Naive thymus-derived CD8-positive, alpha-beta T cell (primary cell): Measurements from ENCODE around the gene LRRC49. TPM values are rescaled to one million over a fixed set of nuclear protein-coding genes. Genes with fewer than 3 reads are reported as not detected.
"Not testable (repeated sequence)": the region's sequence is repeated elsewhere in the genome, so short reads cannot be mapped to it uniquely, and the experiment has no call there.

Source experiments
- ATAC-seq, 2 donors: fragments of 150-1000 bp; cut with Tn5 transposase in 1 of 2; sonication (Bioruptor Pico), chemical (Tn5 transposase) in 1 of 2; 1 replicate in 1 of 2; 2 replicates in 1 of 2; pipeline ENCODE4 v1.10.0; 2021; ENCODE audit warnings: mild to moderate bottlenecking in 2 of 2, moderate library complexity in 2 of 2
- POLR2A ChIA-PET: fragments of 350-600 bp; sonication (Branson Sonifier 250); formaldehyde crosslinking; loops from one replicate; lab custom pipeline; 2021; ENCODE audit warnings: antibody characterized with exemption; lab: Charles Lee
- DNase-seq, 10 donors: peaks; one replicate each; pipeline versions ENCODE4 v3.0.0 to v3.0.0-alpha.2; 2020 to 2022
- H3K27ac Mint-ChIP-seq, 10 donors: one replicate each; pipeline ENCODE4 v1.8.0; 2020 to 2022; ENCODE audit warnings: mild to moderate bottlenecking in 10 of 10, mixed read lengths in 10 of 10, moderate library complexity in 4 of 10, inconsistent platforms in 1 of 10
- H3K27me3 Mint-ChIP-seq, 5 donors: one replicate each; pipeline ENCODE4 v1.8.0; 2021 to 2022; ENCODE audit warnings: mixed read lengths in 5 of 5
- H3K36me3 Mint-ChIP-seq, 3 donors: one replicate each; pipeline ENCODE4 v1.8.0; 2020 to 2022; ENCODE audit warnings: mixed read lengths in 3 of 3, mild to moderate bottlenecking in 2 of 3, inconsistent platforms in 1 of 3
- H3K4me1 Mint-ChIP-seq, 4 donors: one replicate each; pipeline ENCODE4 v1.8.0; 2021 to 2022; ENCODE audit warnings: mixed read lengths in 4 of 4
- H3K4me3 Mint-ChIP-seq, 10 donors: one replicate each; pipeline ENCODE4 v1.8.0; 2020 to 2022; ENCODE audit warnings: mild to moderate bottlenecking in 10 of 10, mixed read lengths in 10 of 10, moderate library complexity in 6 of 10, inconsistent platforms in 1 of 10
- H3K9me3 Mint-ChIP-seq, 9 donors: one replicate each; pipeline ENCODE4 v1.8.0; 2020 to 2022; ENCODE audit warnings: mixed read lengths in 9 of 9, mild to moderate bottlenecking in 3 of 9, inconsistent platforms in 1 of 9, moderate library complexity in 1 of 9
- polyA plus RNA-seq, 3 donors: library from polyadenylated mRNA; unstranded; fragments of 300-500 nt; fragmentation: Illumina TruSeq; gene quantifications; one replicate each; pipeline ENCODE4 v1.2.3, GENCODE V29; 2021
- total RNA-seq, 8 experiments: library from RNA in 2 of 8; stranded (reverse) in 2 of 8; gene quantifications; one replicate each; pipeline ENCODE4 v1.2.3 and lab custom pipeline; 2021 to 2026

The LRRC49 gene
- total and polyA plus RNA-seq, 5 experiments from 2014 or later = not detected

- ATAC-seq, H3K4me1 Mint-ChIP-seq, DNase-seq, POLR2A ChIA-PET, H3K27ac Mint-ChIP-seq, H3K4me3 Mint-ChIP-seq: not testable (repeated sequence)
- Mint-ChIP-seq H3K27me3 (peaks cover 8 to 32% (median 19%) of the 10 kb centered on the region in 5 donors), H3K36me3 (peaks cover 0 to 12% (median 5%) of the 10 kb centered on the region in 3 donors), H3K9me3 (peaks cover 0 to 37% (median 15%) of the 10 kb centered on the region in 9 donors)
Observed at GRCh38 chr15:71031232-71031631, 138.6 kb downstream of the LRRC49 start.

- ATAC-seq, H3K27ac Mint-ChIP-seq, POLR2A ChIA-PET, H3K4me3 Mint-ChIP-seq, H3K4me1 Mint-ChIP-seq, DNase-seq, H3K36me3 Mint-ChIP-seq: not testable (repeated sequence)
- Mint-ChIP-seq H3K27me3 (peaks cover 17 to 49% (median 22%) of the 10 kb centered on the region in 5 donors), H3K9me3 (peaks cover 0 to 19% (median 10%) of the 10 kb centered on the region in 9 donors)
Observed at GRCh38 chr15:71035478-71035877, 142.9 kb downstream of the LRRC49 start.

- POLR2A ChIA-PET = no interaction called here
- peaks cover 3 to 28% (median 11%) of the 10 kb centered on the region in 5 donors for H3K27me3 Mint-ChIP-seq
- no peaks in the 10 kb centered on the region for H3K4me1 Mint-ChIP-seq
- ATAC-seq (no peak), DNase-seq (no peak)
- H3K9me3 Mint-ChIP-seq = no peaks in the 10 kb centered on the region
- no peak overlapping the region for H3K27ac Mint-ChIP-seq
- no peaks in the 10 kb centered on the region for H3K36me3 Mint-ChIP-seq
- H3K4me3 Mint-ChIP-seq = no peak overlapping the region
Observed at GRCh38 chr15:71042356-71042922, 149.8 kb downstream of the LRRC49 start.

- Mint-ChIP-seq H3K9me3 (no peaks in the 10 kb centered on the region), H3K36me3 (no peaks in the 10 kb centered on the region), H3K4me1 (no peaks in the 10 kb centered on the region), H3K27me3 (peaks cover 0 to 21% (median 9%) of the 10 kb centered on the region in 5 donors), H3K27ac (no peak overlapping the region), H3K4me3 (no peak overlapping the region)
- POLR2A ChIA-PET = no interaction called here
- ATAC-seq (no peak), DNase-seq (no peak)
Observed at GRCh38 chr15:71043373-71043772, 150.7 kb downstream of the LRRC49 start.

- ATAC-seq (no peak), DNase-seq (no peak)
- Mint-ChIP-seq H3K4me1 (no peaks in the 10 kb centered on the region), H3K27me3 (peaks cover 0 to 19% (median 5%) of the 10 kb centered on the region in 5 donors), H3K4me3 (no peak overlapping the region), H3K27ac (no peak overlapping the region), H3K9me3 (no peaks in the 10 kb centered on the region), H3K36me3 (no peaks in the 10 kb centered on the region)
- POLR2A ChIA-PET = no interaction called here
Observed at GRCh38 chr15:71044006-71044405, 151.4 kb downstream of the LRRC49 start.

GRCh38 chr15:71046146-71046545, 153.5 kb downstream of the LRRC49 start:
- H3K9me3 Mint-ChIP-seq, DNase-seq, H3K36me3 Mint-ChIP-seq, H3K4me3 Mint-ChIP-seq, H3K27ac Mint-ChIP-seq, ATAC-seq, POLR2A ChIA-PET, H3K4me1 Mint-ChIP-seq: not testable (repeated sequence)
- H3K27me3 Mint-ChIP-seq = peaks cover 0 to 19% (median 4%) of the 10 kb centered on the region in 5 donors

- POLR2A ChIA-PET = no interaction called here
- DNase-seq (no peak), ATAC-seq (no peak)
- Mint-ChIP-seq H3K36me3 (no peaks in the 10 kb centered on the region), H3K27ac (no peak overlapping the region), H3K4me1 (no peaks in the 10 kb centered on the region), H3K9me3 (no peaks in the 10 kb centered on the region), H3K27me3 (peaks cover 3 to 46% (median 10%) of the 10 kb centered on the region in 5 donors), H3K4me3 (no peak overlapping the region)
Observed at GRCh38 chr15:71048913-71049675, 156.5 kb downstream of the LRRC49 start.

- no peaks in the 10 kb centered on the region for H3K36me3 Mint-ChIP-seq
- H3K27ac Mint-ChIP-seq = no peak overlapping the region
- no peak for DNase-seq
- no peak overlapping the region for H3K4me3 Mint-ChIP-seq
- POLR2A ChIA-PET = no interaction called here
- no peak for ATAC-seq
- no peaks in the 10 kb centered on the region for H3K9me3 Mint-ChIP-seq
- no peaks in the 10 kb centered on the region for H3K4me1 Mint-ChIP-seq
- H3K27me3 Mint-ChIP-seq = peaks cover 3 to 50% (median 12%) of the 10 kb centered on the region in 5 donors
Observed at GRCh38 chr15:71049706-71050422, 157.2 kb downstream of the LRRC49 start.

GRCh38 chr15:71050461-71050860, 157.8 kb downstream of the LRRC49 start:
- Mint-ChIP-seq H3K4me3 (no peak overlapping the region), H3K4me1 (no peaks in the 10 kb centered on the region), H3K27me3 (peaks cover 5 to 50% (median 12%) of the 10 kb centered on the region in 5 donors), H3K36me3 (no peaks in the 10 kb centered on the region), H3K9me3 (no peaks in the 10 kb centered on the region), H3K27ac (no peak overlapping the region)
- DNase-seq (no peak), ATAC-seq (no peak)
- POLR2A ChIA-PET = no interaction called here

- DNase-seq (no peak), ATAC-seq (no peak)
- Mint-ChIP-seq H3K9me3 (no peaks in the 10 kb centered on the region), H3K4me1 (no peaks in the 10 kb centered on the region), H3K27me3 (peaks cover 5 to 50% (median 12%) of the 10 kb centered on the region in 5 donors), H3K4me3 (no peak overlapping the region), H3K36me3 (no peaks in the 10 kb centered on the region), H3K27ac (no peak overlapping the region)
- POLR2A ChIA-PET = no interaction called here
Observed at GRCh38 chr15:71051539-71051938, 158.9 kb downstream of the LRRC49 start.

- Mint-ChIP-seq H3K4me1 (no peaks in the 10 kb centered on the region), H3K36me3 (no peaks in the 10 kb centered on the region), H3K27ac (no peak overlapping the region), H3K4me3 (no peak overlapping the region), H3K9me3 (no peaks in the 10 kb centered on the region), H3K27me3 (peaks cover 5 to 50% (median 12%) of the 10 kb centered on the region in 5 donors)
- DNase-seq (no peak), ATAC-seq (no peak)
- POLR2A ChIA-PET = no interaction called here
Observed at GRCh38 chr15:71052356-71052755, 159.7 kb downstream of the LRRC49 start.

- Mint-ChIP-seq H3K4me1 (no peaks in the 10 kb centered on the region), H3K4me3 (no peak overlapping the region), H3K27ac (no peak overlapping the region), H3K36me3 (peaks cover 0 to 7% (median 0%) of the 10 kb centered on the region in 3 donors), H3K27me3 (peaks cover 5 to 42% (median 10%) of the 10 kb centered on the region in 5 donors), H3K9me3 (peaks cover 0 to 8% (median 5%) of the 10 kb centered on the region in 9 donors)
- ATAC-seq = no peak
- POLR2A ChIA-PET = no interaction called here
- DNase-seq = no peak
Observed at GRCh38 chr15:71054286-71054952, 161.8 kb downstream of the LRRC49 start.
